Keratinocyte (primary cell): Measurements from ENCODE around the gene TMEM163. TPM values are rescaled to one million over a fixed set of nuclear protein-coding genes. Genes with fewer than 3 reads are reported as not detected.

Experiments used
- DNase-seq: peaks from one replicate; pipeline ENCODE4 v3.0.0-alpha.2; 2011; ENCODE audit warnings: low read depth, missing footprints, low spot score
- FAIRE-seq: peaks from 2 replicates; lab custom pipeline; 2011; peaks lifted over from hg19 to GRCh38; lab: Jason Lieb, UNC
- H2AFZ ChIP-seq: 2 replicates; pipeline ENCODE4 v1.6.0; 2012; ENCODE audit warnings: low read length, control low read depth, inconsistent platforms; ENCODE audit not compliant: control insufficient read depth
- H3K27ac ChIP-seq: 2 replicates; pipeline ENCODE4 v1.5.1; 2011; ENCODE audit warnings: low read length; ENCODE audit not compliant: control insufficient read depth, insufficient read depth
- H3K27me3 ChIP-seq: 3 replicates; pipeline ENCODE4 v1.6.0; 2011; ENCODE audit warnings: low read length; ENCODE audit not compliant: control insufficient read depth, insufficient read depth; ENCODE audit errors: extremely low read depth
- H3K36me3 ChIP-seq, 2 experiments: 2 replicates in 1 of 2; 3 replicates in 1 of 2; pipeline ENCODE4 v1.5.1; 2011; ENCODE audit warnings: low read length in 2 of 2, mild to moderate bottlenecking in 1 of 2; ENCODE audit not compliant: control insufficient read depth in 2 of 2, insufficient read depth in 2 of 2; ENCODE audit errors: extremely low read depth in 1 of 2
- H3K4me1 ChIP-seq: 3 replicates; pipeline ENCODE4 v1.5.1; 2011; ENCODE audit warnings: low read length; ENCODE audit not compliant: control insufficient read depth, insufficient read depth; ENCODE audit errors: extremely low read depth
- H3K4me2 ChIP-seq: 3 replicates; pipeline ENCODE4 v1.6.0; 2011; ENCODE audit warnings: low read depth, low read length; ENCODE audit not compliant: control insufficient read depth, insufficient read depth; ENCODE audit errors: extremely low read depth
- H3K4me3 ChIP-seq, 3 experiments: fragments of 200-600 bp in 1 of 3; sonication (generic) in 1 of 3; 2 replicates in 2 of 3; 3 replicates in 1 of 3; pipeline ENCODE4 v1.5.1; 2011 to 2016; ENCODE audit warnings: low read length in 3 of 3, mild to moderate bottlenecking in 3 of 3, control low read depth in 2 of 3, inconsistent platforms in 1 of 3, low read depth in 1 of 3, mixed read lengths in 1 of 3, mixed run types in 1 of 3, moderate library complexity in 1 of 3; ENCODE audit not compliant: control insufficient read depth in 2 of 3, insufficient read depth in 2 of 3; ENCODE audit errors: extremely low read depth in 1 of 3
- H3K79me2 ChIP-seq: 2 replicates; pipeline ENCODE4 v1.6.0; 2012; ENCODE audit warnings: low read length; ENCODE audit not compliant: control insufficient read depth, insufficient read depth
- H3K9ac ChIP-seq: 3 replicates; pipeline ENCODE4 v1.6.0; 2011; ENCODE audit warnings: low read length; ENCODE audit not compliant: control insufficient read depth, insufficient read depth; ENCODE audit errors: extremely low read depth
- H3K9me1 ChIP-seq: 3 replicates; pipeline ENCODE4 v1.6.0; 2011; ENCODE audit warnings: low read length; ENCODE audit not compliant: control insufficient read depth, insufficient read depth; ENCODE audit errors: extremely low read depth
- H3K9me3 ChIP-seq: 2 replicates; pipeline ENCODE4 v1.5.1; 2012; ENCODE audit warnings: low read depth, low read length; ENCODE audit not compliant: control insufficient read depth
- H4K20me1 ChIP-seq: 3 replicates; pipeline ENCODE4 v1.6.0; 2011; ENCODE audit warnings: low read length; ENCODE audit not compliant: control insufficient read depth, insufficient read depth; ENCODE audit errors: extremely low read depth
- CTCF ChIP-seq, 3 experiments: IDR thresholded peaks in 1 of 3; conservative IDR thresholded peaks in 1 of 3; optimal IDR thresholded peaks in 1 of 3; 2 replicates in 2 of 3; 3 replicates in 1 of 3; pipeline versions ENCODE3 to v1.5.1; 2011; ENCODE audit warnings: low read length in 3 of 3, mild to moderate bottlenecking in 3 of 3, moderate library complexity in 2 of 3, control low read depth in 1 of 3, inconsistent platforms in 1 of 3; ENCODE audit not compliant: insufficient read depth in 2 of 3; ENCODE audit errors: extremely low read depth in 1 of 3
- EZH2 ChIP-seq: IDR thresholded peaks from one replicate; pipeline ENCODE4 v1.6.1; 2012; ENCODE audit warnings: inconsistent platforms, mild to moderate bottlenecking, low read length, moderate library complexity
- dilution Hi-C: fragments of 300-500 bp; cut with MboI; formaldehyde crosslinking; loops from one replicate; pipeline ENCODE4 v1.7.0; 2020; ENCODE audit warnings: low sequenced_read_pairs; ENCODE audit not compliant: extremely low pct_ligation_motif_present
- polyA plus RNA-seq, 5 experiments: library from polyadenylated mRNA; depleted of rRNA in 3 of 5; stranded (reverse) in 3 of 5; stranded (forward) in 1 of 5; unstranded in 1 of 5; fragments of >200 nt; gene quantifications; 1 replicate in 1 of 5; 2 replicates in 3 of 5; 3 replicates in 1 of 5; pipeline versions ENCODE4 v1.2.1 to v1.2.3, GENCODE V29; 2011 to 2012; ENCODE audit warnings: missing spikeins in 2 of 5, low read depth in 1 of 5, low replicate concordance in 1 of 5

The TMEM163 gene
- polyA plus RNA-seq, 1 donor (not counting 4 experiments of a cell fraction or from before 2014, with no cell fraction given) = not detected

GRCh38 chr2:134417968-134418582 lies 300.7 kb downstream of the TMEM163 start:
- Histone ChIP-seq H3K27ac (no peak overlapping the region), H3K4me3 (no peak overlapping the region), H3K9me1 (no peaks in the 10 kb centered on the region), H3K36me3 (peaks cover 5 to 8% of the 10 kb centered on the region in 2 experiments), H3K27me3 (no peaks in the 10 kb centered on the region), H3K9ac (no peak overlapping the region), H2AFZ (no peak overlapping the region), H3K4me1 (peaks cover 4% of the 10 kb centered on the region), H3K4me2 (no peak overlapping the region), H3K9me3 (no peaks in the 10 kb centered on the region), H3K79me2 (no peaks in the 10 kb centered on the region), H4K20me1 (no peaks in the 10 kb centered on the region)
- TF ChIP-seq EZH2 (no peak), CTCF (optimal IDR thresholded peaks at IDR 0.05 in 1 of 3, IDR thresholded peaks at IDR 0.05 in 1 of 3, conservative IDR thresholded peaks at IDR 0.05 in 1 of 3; ENCODE audit: extremely low read depth in 1 of 3, insufficient read depth in 2 of 3, low read length in 3 of 3) (no peak)
- dilution Hi-C loops = no loop called here
- no peak for DNase-seq
- no peak for FAIRE-seq

GRCh38 chr2:134416637-134417036 lies 302.2 kb downstream of the TMEM163 start:
- FAIRE-seq (no peak), DNase-seq (no peak)
- Histone ChIP-seq H3K4me1 (peaks cover 11% of the 10 kb centered on the region), H4K20me1 (no peaks in the 10 kb centered on the region), H3K27ac (no peak overlapping the region), H3K9me1 (no peaks in the 10 kb centered on the region), H3K4me2 (no peak overlapping the region), H3K9me3 (no peaks in the 10 kb centered on the region), H3K79me2 (no peaks in the 10 kb centered on the region), H3K27me3 (no peaks in the 10 kb centered on the region), H3K36me3 (peaks cover 0 to 8% of the 10 kb centered on the region in 2 experiments), H3K9ac (no peak overlapping the region), H2AFZ (no peak overlapping the region), H3K4me3 (no peak overlapping the region)
- dilution Hi-C loops = no loop called here
- no peak for TF ChIP-seq EZH2

GRCh38 chr2:134416018-134416417 lies 302.8 kb downstream of the TMEM163 start:
- no peaks in the 10 kb centered on the region for H4K20me1 ChIP-seq

More at GRCh38 chr2:134416018-134416417, 302.8 kb downstream of the TMEM163 start:
- H3K4me3 ChIP-seq = no peak overlapping the region
- no peaks in the 10 kb centered on the region for H3K9me3 ChIP-seq
- TF ChIP-seq EZH2 (no peak), CTCF (optimal IDR thresholded peaks at IDR 0.05 in 1 of 3, IDR thresholded peaks at IDR 0.05 in 1 of 3, conservative IDR thresholded peaks at IDR 0.05 in 1 of 3; ENCODE audit: extremely low read depth in 1 of 3, insufficient read depth in 2 of 3, low read length in 3 of 3) (no peak)
- peaks cover 0 to 8% of the 10 kb centered on the region in 2 experiments for H3K36me3 ChIP-seq
- DNase-seq (no peak), FAIRE-seq (peak; percentile 46)
- H3K4me2 ChIP-seq = no peak overlapping the region
- H3K27me3 ChIP-seq = no peaks in the 10 kb centered on the region
- no peaks in the 10 kb centered on the region for H3K79me2 ChIP-seq
- dilution Hi-C loops = no loop called here
- no peaks in the 10 kb centered on the region for H3K9me1 ChIP-seq
- peaks cover 13% of the 10 kb centered on the region for H3K4me1 ChIP-seq
- no peak overlapping the region for H3K9ac ChIP-seq
- H2AFZ ChIP-seq = no peak overlapping the region
- no peak overlapping the region for H3K27ac ChIP-seq
